K562 (cell line): ENCODE measurements around the gene RNF187. TPM values are rescaled to one million over a fixed set of nuclear protein-coding genes. Genes with fewer than 3 reads are reported as not detected.

Experiments used
- BRD9 ChIP-seq: fragments of 450-650 bp; IDR thresholded peaks from 2 replicates; pipeline ENCODE4 v1.6.1; 2018; ENCODE audit warnings: low read depth; ENCODE audit not compliant: partially characterized antibody
- CBFB ChIP-seq: sonication (generic); formaldehyde crosslinking; IDR thresholded peaks from 2 replicates; pipeline ENCODE4 v1.4.0; 2020; ENCODE audit warnings: mild to moderate bottlenecking, missing genetic modification reagents
- CEBPB ChIP-seq: fragments of 450-650 bp; IDR thresholded peaks from 2 replicates; pipeline ENCODE4 v1.6.1; 2016; ENCODE audit warnings: missing genetic modification characterization, missing compliant biosample characterization
- EGR1 ChIP-seq: fragments of 450-650 bp; conservative IDR thresholded peaks from 2 replicates; pipeline ENCODE4 v1.6.1; 2017; ENCODE audit warnings: mild to moderate bottlenecking
- KHSRP ChIP-seq: fragments of 450-650 bp; IDR thresholded peaks from 2 replicates; pipeline ENCODE4 v1.6.1; 2017
- L3MBTL2 ChIP-seq: fragments of 450-650 bp; IDR thresholded peaks from 2 replicates; pipeline ENCODE4 v1.6.1; 2016; ENCODE audit warnings: mild to moderate bottlenecking, moderate library complexity
- NBN ChIP-seq: fragments of 450-650 bp; IDR thresholded peaks from 2 replicates; pipeline ENCODE4 v1.6.1; 2016; ENCODE audit warnings: low read depth, mild to moderate bottlenecking
- NELFE ChIP-seq: IDR thresholded peaks from 2 replicates; pipeline ENCODE4 v1.6.1; 2011; ENCODE audit warnings: mild to moderate bottlenecking; ENCODE audit not compliant: insufficient read depth, insufficient read length
- RCOR1 ChIP-seq, 2 experiments: IDR thresholded peaks; 2 replicates each; pipeline ENCODE4 v1.6.1; 2012; ENCODE audit warnings: low read depth in 2 of 2, low read length in 2 of 2, borderline replicate concordance in 1 of 2, improper control_type of control experiment in 1 of 2
- RHOXF2B ChIP-seq: fragments of 250-450 bp; sonication (Bioruptor Pico); conservative IDR thresholded peaks from 2 replicates; pipeline ENCODE4 v1.5.1; 2021
- TEAD1 ChIP-seq, 2 experiments: fragments of 450-650 bp in 1 of 2; sonication (generic) in 1 of 2; formaldehyde crosslinking; IDR thresholded peaks; 2 replicates each; pipeline versions ENCODE4 v1.4.0 to v1.8.0; 2020 to 2022; ENCODE audit warnings: mild to moderate bottlenecking in 2 of 2, missing genetic modification reagents in 1 of 2
- ZNF263 ChIP-seq: sonication (generic); formaldehyde crosslinking; IDR thresholded peaks from 2 replicates; pipeline ENCODE4 v1.8.0; 2022; ENCODE audit warnings: mild to moderate bottlenecking, missing genetic modification reagents, borderline replicate concordance
- ZNF717 ChIP-seq: fragments of 250-450 bp; sonication (Bioruptor Pico); IDR thresholded peaks from 2 replicates; pipeline ENCODE4 v1.5.0; 2021
- ZNF830 ChIP-seq: fragments of 250-450 bp; sonication (Bioruptor Pico); IDR thresholded peaks from 2 replicates; pipeline ENCODE4 v1.5.0; 2021; ENCODE audit warnings: mild to moderate bottlenecking
- polyA plus RNA-seq, 8 experiments: library from polyadenylated mRNA; depleted of rRNA in 4 of 8; stranded (reverse) in 5 of 8; unstranded in 3 of 8; fragments of >200 nt; fragmentation: Nextera tagmentation in 2 of 8; fragmentation: Illumina TruSeq in 1 of 8; extraction: Ambion mirVana in 2 of 8; extraction: Trizol in 1 of 8; gene quantifications; 2 replicates each; pipeline versions ENCODE4 v1.2.1 to v1.2.3, GENCODE V29; 2011 to 2014; ENCODE audit warnings: inconsistent platforms in 1 of 8, missing spikeins in 1 of 8
- total RNA-seq, 7 experiments: library from RNA; depleted of rRNA in 6 of 7; stranded (reverse); fragments of >200 nt in 6 of 7; fragmentation: Illumina TruSeq in 2 of 7; extraction: Trizol in 2 of 7; gene quantifications; 2 replicates each; pipeline versions ENCODE4 v1.2.1 to v1.2.3, GENCODE V29; 2011 to 2021; ENCODE audit warnings: low replicate concordance in 1 of 7
- TF ChIP-seq, protein P1 (sequence below): fragments of 250-450 bp; sonication (Bioruptor Pico); IDR thresholded peaks from 2 replicates; pipeline ENCODE4 v1.5.1; 2021; ENCODE audit warnings: mild to moderate bottlenecking
- TF ChIP-seq, protein P2 (sequence below): fragments of 450-650 bp; IDR thresholded peaks from 2 replicates; pipeline ENCODE4 v1.6.1; 2016
- TF ChIP-seq, protein P3 (sequence below): fragments of 450-650 bp; IDR thresholded peaks from 2 replicates; pipeline ENCODE4 v1.6.1; 2017; ENCODE audit warnings: mild to moderate bottlenecking, moderate library complexity
- TF ChIP-seq, protein P4 (sequence below): IDR thresholded peaks from 2 replicates; pipeline ENCODE4 v1.6.1; 2014; ENCODE audit warnings: antibody characterized with exemption
- TF ChIP-seq, protein P5 (sequence below): fragments of 250-450 bp; sonication (Bioruptor Pico); IDR thresholded peaks from 2 replicates; pipeline ENCODE4 v1.4.0; 2020

Gene RNF187
- total and polyA plus RNA-seq, 9 of the 15 experiments (the other 6 are each of a cell fraction or from before 2014, with no cell fraction given) = 2.3 to 119 (median 41.9) TPM

- TF ChIP-seq, protein P1, sequence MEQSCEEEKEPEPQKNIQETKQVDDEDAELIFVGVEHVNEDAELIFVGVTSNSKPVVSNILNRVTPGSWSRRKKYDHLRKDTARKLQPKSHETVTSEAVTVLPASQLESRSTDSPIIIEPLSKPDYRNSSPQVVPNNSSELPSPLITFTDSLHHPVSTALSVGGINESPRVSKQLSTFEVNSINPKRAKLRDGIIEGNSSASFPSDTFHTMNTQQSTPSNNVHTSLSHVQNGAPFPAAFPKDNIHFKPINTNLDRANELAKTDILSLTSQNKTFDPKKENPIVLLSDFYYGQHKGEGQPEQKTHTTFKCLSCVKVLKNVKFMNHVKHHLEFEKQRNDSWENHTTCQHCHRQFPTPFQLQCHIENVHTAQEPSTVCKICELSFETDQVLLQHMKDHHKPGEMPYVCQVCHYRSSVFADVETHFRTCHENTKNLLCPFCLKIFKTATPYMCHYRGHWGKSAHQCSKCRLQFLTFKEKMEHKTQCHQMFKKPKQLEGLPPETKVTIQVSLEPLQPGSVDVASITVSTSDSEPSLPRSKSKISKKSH (CRISPR knock-in tag) = no peak
- no peak for TF ChIP-seq ZNF717 (CRISPR knock-in tag)
- TF ChIP-seq BRD9 = no peak
- peak; percentile 33; the same call in 1 of the 2 replicates for TF ChIP-seq NBN
- peak; percentile 72 for TF ChIP-seq CEBPB
- TF ChIP-seq, protein P2, sequence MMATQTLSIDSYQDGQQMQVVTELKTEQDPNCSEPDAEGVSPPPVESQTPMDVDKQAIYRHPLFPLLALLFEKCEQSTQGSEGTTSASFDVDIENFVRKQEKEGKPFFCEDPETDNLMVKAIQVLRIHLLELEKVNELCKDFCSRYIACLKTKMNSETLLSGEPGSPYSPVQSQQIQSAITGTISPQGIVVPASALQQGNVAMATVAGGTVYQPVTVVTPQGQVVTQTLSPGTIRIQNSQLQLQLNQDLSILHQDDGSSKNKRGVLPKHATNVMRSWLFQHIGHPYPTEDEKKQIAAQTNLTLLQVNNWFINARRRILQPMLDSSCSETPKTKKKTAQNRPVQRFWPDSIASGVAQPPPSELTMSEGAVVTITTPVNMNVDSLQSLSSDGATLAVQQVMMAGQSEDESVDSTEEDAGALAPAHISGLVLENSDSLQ = no peak
- no peak for TF ChIP-seq TEAD1 (CRISPR knock-in tag; IDR thresholded peaks at IDR 0.05)
- TF ChIP-seq ZNF830 (CRISPR knock-in tag) = no peak
- TF ChIP-seq RCOR1 (IDR thresholded peaks at IDR 0.05; ENCODE audit: borderline replicate concordance in 1 of 2, low read depth in 2 of 2, low read length in 2 of 2) = peak in 1 of 2 experiments; percentile 85; a peak in 3 of 4 replicates
- TF ChIP-seq, protein P3, sequence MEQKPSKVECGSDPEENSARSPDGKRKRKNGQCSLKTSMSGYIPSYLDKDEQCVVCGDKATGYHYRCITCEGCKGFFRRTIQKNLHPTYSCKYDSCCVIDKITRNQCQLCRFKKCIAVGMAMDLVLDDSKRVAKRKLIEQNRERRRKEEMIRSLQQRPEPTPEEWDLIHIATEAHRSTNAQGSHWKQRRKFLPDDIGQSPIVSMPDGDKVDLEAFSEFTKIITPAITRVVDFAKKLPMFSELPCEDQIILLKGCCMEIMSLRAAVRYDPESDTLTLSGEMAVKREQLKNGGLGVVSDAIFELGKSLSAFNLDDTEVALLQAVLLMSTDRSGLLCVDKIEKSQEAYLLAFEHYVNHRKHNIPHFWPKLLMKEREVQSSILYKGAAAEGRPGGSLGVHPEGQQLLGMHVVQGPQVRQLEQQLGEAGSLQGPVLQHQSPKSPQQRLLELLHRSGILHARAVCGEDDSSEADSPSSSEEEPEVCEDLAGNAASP = no peak
- TF ChIP-seq CBFB (CRISPR knock-in tag) = 0 out of 2 replicates have a peak, but pooled peaks have one; percentile 29
- TF ChIP-seq NELFE = no peak
- TF ChIP-seq L3MBTL2 = 0 out of 2 replicates have a peak, but pooled peaks have one; percentile 18
- TF ChIP-seq RHOXF2B (CRISPR knock-in tag) = no peak
- no peak for TF ChIP-seq EGR1
- no peak for TF ChIP-seq KHSRP
- peak; percentile 87 for TF ChIP-seq ZNF263 (CRISPR knock-in tag)
- TF ChIP-seq, protein P4, sequence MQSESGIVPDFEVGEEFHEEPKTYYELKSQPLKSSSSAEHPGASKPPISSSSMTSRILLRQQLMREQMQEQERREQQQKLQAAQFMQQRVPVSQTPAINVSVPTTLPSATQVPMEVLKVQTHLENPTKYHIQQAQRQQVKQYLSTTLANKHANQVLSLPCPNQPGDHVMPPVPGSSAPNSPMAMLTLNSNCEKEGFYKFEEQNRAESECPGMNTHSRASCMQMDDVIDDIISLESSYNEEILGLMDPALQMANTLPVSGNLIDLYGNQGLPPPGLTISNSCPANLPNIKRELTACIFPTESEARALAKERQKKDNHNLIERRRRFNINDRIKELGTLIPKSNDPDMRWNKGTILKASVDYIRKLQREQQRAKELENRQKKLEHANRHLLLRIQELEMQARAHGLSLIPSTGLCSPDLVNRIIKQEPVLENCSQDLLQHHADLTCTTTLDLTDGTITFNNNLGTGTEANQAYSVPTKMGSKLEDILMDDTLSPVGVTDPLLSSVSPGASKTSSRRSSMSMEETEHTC = no peak
- TF ChIP-seq, protein P5, sequence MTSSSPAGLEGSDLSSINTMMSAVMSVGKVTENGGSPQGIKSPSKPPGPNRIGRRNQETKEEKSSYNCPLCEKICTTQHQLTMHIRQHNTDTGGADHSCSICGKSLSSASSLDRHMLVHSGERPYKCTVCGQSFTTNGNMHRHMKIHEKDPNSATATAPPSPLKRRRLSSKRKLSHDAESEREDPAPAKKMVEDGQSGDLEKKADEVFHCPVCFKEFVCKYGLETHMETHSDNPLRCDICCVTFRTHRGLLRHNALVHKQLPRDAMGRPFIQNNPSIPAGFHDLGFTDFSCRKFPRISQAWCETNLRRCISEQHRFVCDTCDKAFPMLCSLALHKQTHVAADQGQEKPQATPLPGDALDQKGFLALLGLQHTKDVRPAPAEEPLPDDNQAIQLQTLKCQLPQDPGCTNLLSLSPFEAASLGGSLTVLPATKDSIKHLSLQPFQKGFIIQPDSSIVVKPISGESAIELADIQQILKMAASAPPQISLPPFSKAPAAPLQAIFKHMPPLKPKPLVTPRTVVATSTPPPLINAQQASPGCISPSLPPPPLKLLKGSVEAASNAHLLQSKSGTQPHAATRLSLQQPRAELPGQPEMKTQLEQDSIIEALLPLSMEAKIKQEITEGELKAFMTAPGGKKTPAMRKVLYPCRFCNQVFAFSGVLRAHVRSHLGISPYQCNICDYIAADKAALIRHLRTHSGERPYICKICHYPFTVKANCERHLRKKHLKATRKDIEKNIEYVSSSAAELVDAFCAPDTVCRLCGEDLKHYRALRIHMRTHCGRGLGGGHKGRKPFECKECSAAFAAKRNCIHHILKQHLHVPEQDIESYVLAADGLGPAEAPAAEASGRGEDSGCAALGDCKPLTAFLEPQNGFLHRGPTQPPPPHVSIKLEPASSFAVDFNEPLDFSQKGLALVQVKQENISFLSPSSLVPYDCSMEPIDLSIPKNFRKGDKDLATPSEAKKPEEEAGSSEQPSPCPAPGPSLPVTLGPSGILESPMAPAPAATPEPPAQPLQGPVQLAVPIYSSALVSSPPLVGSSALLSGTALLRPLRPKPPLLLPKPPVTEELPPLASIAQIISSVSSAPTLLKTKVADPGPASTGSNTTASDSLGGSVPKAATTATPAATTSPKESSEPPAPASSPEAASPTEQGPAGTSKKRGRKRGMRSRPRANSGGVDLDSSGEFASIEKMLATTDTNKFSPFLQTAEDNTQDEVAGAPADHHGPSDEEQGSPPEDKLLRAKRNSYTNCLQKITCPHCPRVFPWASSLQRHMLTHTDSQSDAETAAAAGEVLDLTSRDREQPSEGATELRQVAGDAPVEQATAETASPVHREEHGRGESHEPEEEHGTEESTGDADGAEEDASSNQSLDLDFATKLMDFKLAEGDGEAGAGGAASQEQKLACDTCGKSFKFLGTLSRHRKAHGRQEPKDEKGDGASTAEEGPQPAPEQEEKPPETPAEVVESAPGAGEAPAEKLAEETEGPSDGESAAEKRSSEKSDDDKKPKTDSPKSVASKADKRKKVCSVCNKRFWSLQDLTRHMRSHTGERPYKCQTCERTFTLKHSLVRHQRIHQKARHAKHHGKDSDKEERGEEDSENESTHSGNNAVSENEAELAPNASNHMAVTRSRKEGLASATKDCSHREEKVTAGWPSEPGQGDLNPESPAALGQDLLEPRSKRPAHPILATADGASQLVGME (CRISPR knock-in tag) = no peak
These were observed 27.2 kb downstream of the RNF187 start (continued) for GRCh38 chr1:228514421-228514820.
